SK-N-SH (cell line): ENCODE data around the gene SLC12A3. TPM values are rescaled to one million over a fixed set of nuclear protein-coding genes. Genes with fewer than 3 reads are reported as not detected.

Experiments used
- CTCF ChIA-PET: fragments of 300-600, 350-600 bp; formaldehyde crosslinking; extraction: SDS; loops from one replicate; lab custom pipeline; 2021; lab: Yijun Ruan, JAX
- POLR2A ChIA-PET: fragments of 350-600 bp; sonication (Branson Sonifier 250); formaldehyde crosslinking; extraction: SDS; loops from one replicate; lab custom pipeline; 2020; ENCODE audit warnings: antibody characterized with exemption, inconsistent platforms; lab: Yijun Ruan, JAX
- DNase-seq: peaks from one replicate; pipeline ENCODE4 v3.0.0; 2012
- H2AFZ ChIP-seq: fragments of 200-600 bp; sonication (generic); 2 replicates; pipeline ENCODE4 v1.8.1; 2016; ENCODE audit warnings: antibody characterized with exemption, mild to moderate bottlenecking, low read depth
- H3F3A ChIP-seq: fragments of 200-600 bp; sonication (generic); replicated peaks from 2 replicates; pipeline ENCODE3; 2016; ENCODE audit warnings: antibody characterized with exemption, mild to moderate bottlenecking; ENCODE audit not compliant: insufficient read depth
- H3K27ac ChIP-seq, 2 experiments: fragments of 200-500 bp in 1 of 2; fragments of 200-600 bp in 1 of 2; sonication (Bioruptor generic) in 1 of 2; sonication (generic), shearing (Covaris generic) in 1 of 2; 2 replicates each; pipeline versions ENCODE4 v1.5.1 to v1.6.1; 2014 to 2016; ENCODE audit warnings: low read depth in 2 of 2, inconsistent platforms in 1 of 2, low read length in 1 of 2, mild to moderate bottlenecking in 1 of 2, mixed read lengths in 1 of 2
- H3K27me3 ChIP-seq: fragments of 200-600 bp; sonication (generic), shearing (Covaris generic); 2 replicates; pipeline ENCODE4 v1.6.1; 2016; ENCODE audit warnings: mixed run types; ENCODE audit not compliant: insufficient read depth
- H3K36me3 ChIP-seq, 2 experiments: fragments of 200-500 bp in 1 of 2; fragments of 200-600 bp in 1 of 2; sonication (Bioruptor generic) in 1 of 2; sonication (generic) in 1 of 2; replicated peaks in 1 of 2; 2 replicates each; pipeline versions ENCODE3 to v1.5.1; 2014 to 2016; ENCODE audit warnings: low read length in 1 of 2, mild to moderate bottlenecking in 1 of 2; ENCODE audit not compliant: insufficient read depth in 2 of 2, control insufficient read depth in 1 of 2
- H3K4me1 ChIP-seq, 2 experiments: fragments of 200-500 bp in 1 of 2; fragments of 200-600 bp in 1 of 2; sonication (Bioruptor generic) in 1 of 2; sonication (generic), shearing (Covaris generic) in 1 of 2; 2 replicates each; pipeline versions ENCODE4 v1.5.1 to v1.6.1; 2014 to 2016; ENCODE audit warnings: low read depth in 1 of 2, low read length in 1 of 2, mixed run types in 1 of 2; ENCODE audit not compliant: insufficient read depth in 2 of 2, control insufficient read depth in 1 of 2
- H3K4me2 ChIP-seq: fragments of 200-600 bp; sonication (generic), shearing (Covaris generic); 2 replicates; pipeline ENCODE4 v1.6.1; 2017; ENCODE audit warnings: mixed run types
- H3K4me3 ChIP-seq, 2 experiments: fragments of 200-500 bp in 1 of 2; fragments of 200-600 bp in 1 of 2; sonication (Bioruptor generic) in 1 of 2; sonication (generic), shearing (Covaris generic) in 1 of 2; 2 replicates each; pipeline versions ENCODE4 v1.5.1 to v1.8.1; 2014 to 2016; ENCODE audit warnings: low read depth in 2 of 2, inconsistent platforms in 1 of 2, low read length in 1 of 2, mild to moderate bottlenecking in 1 of 2, mixed read lengths in 1 of 2, moderate library complexity in 1 of 2
- H3K79me2 ChIP-seq: fragments of 200-600 bp; sonication (generic); 2 replicates; pipeline ENCODE4 v1.8.1; 2017; ENCODE audit warnings: mild to moderate bottlenecking; ENCODE audit not compliant: insufficient read depth
- H3K9ac ChIP-seq: fragments of 200-600 bp; sonication (generic); 2 replicates; pipeline ENCODE4 v1.6.1; 2017; ENCODE audit warnings: mixed run types
- H3K9me2 ChIP-seq: fragments of 200-600 bp; sonication (generic); 2 replicates; pipeline ENCODE4 v1.6.1; 2017; ENCODE audit warnings: mixed run types
- H3K9me3 ChIP-seq: fragments of 200-600 bp; sonication (generic); 2 replicates; pipeline ENCODE4 v1.6.1; 2017; ENCODE audit warnings: mixed run types, mild to moderate bottlenecking, moderate library complexity
- H4K20me1 ChIP-seq: fragments of 200-600 bp; sonication (generic); 2 replicates; pipeline ENCODE4 v1.6.1; 2017; ENCODE audit warnings: mild to moderate bottlenecking, mixed run types; ENCODE audit not compliant: insufficient read depth
- CTCF ChIP-seq: fragments of 200-600 bp; sonication (generic); IDR thresholded peaks from 2 replicates; pipeline ENCODE4 v1.6.1; 2017; ENCODE audit warnings: antibody characterized with exemption, mild to moderate bottlenecking, moderate library complexity
- EP300 ChIP-seq, 2 experiments: IDR thresholded peaks; 2 replicates each; pipeline versions ENCODE4 v1.4.0 to v1.6.1; 2012; ENCODE audit warnings: borderline replicate concordance in 1 of 2, low read depth in 1 of 2, low read length in 1 of 2
- EZH2phosphoT487 ChIP-seq: fragments of 200-600 bp; sonication (generic); IDR thresholded peaks from 2 replicates; pipeline ENCODE4 v1.6.1; 2017; ENCODE audit warnings: low read depth, mixed run types, mild to moderate bottlenecking, antibody characterized with exemption, moderate library complexity, borderline replicate concordance
- FOSL2 ChIP-seq: IDR thresholded peaks from 2 replicates; pipeline ENCODE4 v1.4.0; 2012; ENCODE audit warnings: low read depth, mild to moderate bottlenecking, moderate library complexity, borderline replicate concordance
- FOXM1 ChIP-seq: IDR thresholded peaks from 2 replicates; pipeline ENCODE4 v1.4.0; 2012; ENCODE audit warnings: low read depth, mild to moderate bottlenecking
- GABPA ChIP-seq: IDR thresholded peaks from 2 replicates; pipeline ENCODE4 v1.4.0; 2012; ENCODE audit warnings: low read depth, mild to moderate bottlenecking
- MEF2A ChIP-seq: IDR thresholded peaks from 2 replicates; pipeline ENCODE4 v1.4.0; 2012; ENCODE audit warnings: low read depth, borderline replicate concordance
- MXI1 ChIP-seq: IDR thresholded peaks from 2 replicates; pipeline ENCODE4 v1.6.1; 2012; ENCODE audit warnings: mild to moderate bottlenecking, low read depth, low read length, improper control_type of control experiment
- PBX3 ChIP-seq: IDR thresholded peaks from 2 replicates; pipeline ENCODE4; 2012
- POLR2AphosphoS5 ChIP-seq: IDR thresholded peaks from 2 replicates; pipeline ENCODE4 v1.6.1; 2012; ENCODE audit warnings: low read depth, low read length
- RAD21 ChIP-seq: IDR thresholded peaks from 2 replicates; pipeline ENCODE4 v1.6.1; 2012; ENCODE audit warnings: mild to moderate bottlenecking, low read length
- RCOR1 ChIP-seq: fragments of 150-350 bp; IDR thresholded peaks from 2 replicates; pipeline ENCODE4 v1.6.1; 2017; ENCODE audit warnings: antibody characterized with exemption, low read length
- RFX5 ChIP-seq: IDR thresholded peaks from 2 replicates; pipeline ENCODE4 v1.6.1; 2012; ENCODE audit warnings: mild to moderate bottlenecking, improper control_type of control experiment, low read length
- RXRA ChIP-seq: IDR thresholded peaks from 2 replicates; pipeline ENCODE4 v1.4.0; 2012; ENCODE audit warnings: low read depth, mild to moderate bottlenecking, borderline replicate concordance
- SMC3 ChIP-seq: IDR thresholded peaks from 2 replicates; pipeline ENCODE4 v1.6.1; 2012; ENCODE audit warnings: low read depth, low read length, improper control_type of control experiment
- TAF1 ChIP-seq: IDR thresholded peaks from 2 replicates; pipeline ENCODE4 v1.6.1; 2012; ENCODE audit warnings: low read depth, mild to moderate bottlenecking, low read length, moderate library complexity, borderline replicate concordance
- TCF12 ChIP-seq: IDR thresholded peaks from 2 replicates; pipeline ENCODE4 v1.4.0; 2012
- TEAD4 ChIP-seq: IDR thresholded peaks from 2 replicates; pipeline ENCODE4 v1.4.0; 2012; ENCODE audit warnings: mild to moderate bottlenecking, borderline replicate concordance; ENCODE audit not compliant: insufficient read depth
- WGBS: methylation state at CpG from one replicate; pipeline ENCODE4 v1.1.6; 2017; ENCODE audit warnings: low lambda C conversion rate; 5-methylcytosine and 5-hydroxymethylcytosine counted together
- polyA plus RNA-seq, 3 experiments: library from polyadenylated mRNA; depleted of rRNA; stranded (reverse); fragments of >200 nt; gene quantifications; 2 replicates each; pipeline ENCODE4 v1.2.3, GENCODE V29; 2012

The SLC12A3 gene
- polyA plus RNA-seq, 1 of the 3 experiments (the other 2 are of a cell fraction), result not detected

DNA sequence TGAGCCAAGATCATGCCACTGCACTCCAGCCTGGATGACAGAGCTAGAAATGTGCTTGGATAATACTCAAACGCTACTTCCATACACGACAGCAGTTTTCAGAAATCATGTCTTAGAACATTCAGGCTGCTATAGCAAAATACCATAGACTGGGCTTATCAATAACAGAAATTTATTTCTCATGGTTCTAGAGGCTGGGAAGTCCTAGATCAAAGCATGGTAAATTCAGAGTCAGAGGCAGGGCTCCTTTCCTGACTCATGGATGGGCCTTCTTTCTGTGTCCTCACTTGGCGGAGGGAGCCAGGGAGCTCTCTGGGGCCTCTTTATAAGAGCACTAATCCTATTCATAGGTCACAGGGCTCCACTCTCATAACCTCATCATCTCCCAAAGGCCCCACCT, 42.4 kb downstream of the SLC12A3 start:
- WGBS, result 86% methylated on average over 3 of the region's 3 CpGs
- Histone ChIP-seq H3K9me2 (no peaks in the 10 kb centered on the region), H3K9ac (no peak overlapping the region), H3K4me1 (peaks cover 0 to 19% of the 10 kb centered on the region in 2 experiments; a peak in 2 of 4 replicates), H3K9me3 (no peaks in the 10 kb centered on the region), H3K27me3 (no peaks in the 10 kb centered on the region), H2AFZ (no peak overlapping the region), H3K36me3 (no peaks in the 10 kb centered on the region), H3K4me3 (no peak overlapping the region), H3F3A (no peaks in the 10 kb centered on the region), H3K79me2 (no peaks in the 10 kb centered on the region), H3K27ac (no peak overlapping the region), H4K20me1 (no peaks in the 10 kb centered on the region), H3K4me2 (no peak overlapping the region)
- POLR2A ChIA-PET, result no interaction called here
- TF ChIP-seq GABPA (no peak), RFX5 (no peak), RAD21 (no peak), FOSL2 (no peak), POLR2AphosphoS5 (no peak), RCOR1 (no peak), MEF2A (no peak), MXI1 (no peak), FOXM1 (no peak), TEAD4 (no peak), CTCF (no peak), EP300 (IDR thresholded peaks at IDR 0.05; ENCODE audit: borderline replicate concordance in 1 of 2, low read depth in 1 of 2, low read length in 1 of 2) (no peak), SMC3 (no peak), PBX3 (no peak), TAF1 (no peak), TCF12 (no peak), RXRA (no peak), EZH2phosphoT487 (no peak)
- no peak for DNase-seq
- CTCF ChIA-PET, result no interaction called here

DNA sequence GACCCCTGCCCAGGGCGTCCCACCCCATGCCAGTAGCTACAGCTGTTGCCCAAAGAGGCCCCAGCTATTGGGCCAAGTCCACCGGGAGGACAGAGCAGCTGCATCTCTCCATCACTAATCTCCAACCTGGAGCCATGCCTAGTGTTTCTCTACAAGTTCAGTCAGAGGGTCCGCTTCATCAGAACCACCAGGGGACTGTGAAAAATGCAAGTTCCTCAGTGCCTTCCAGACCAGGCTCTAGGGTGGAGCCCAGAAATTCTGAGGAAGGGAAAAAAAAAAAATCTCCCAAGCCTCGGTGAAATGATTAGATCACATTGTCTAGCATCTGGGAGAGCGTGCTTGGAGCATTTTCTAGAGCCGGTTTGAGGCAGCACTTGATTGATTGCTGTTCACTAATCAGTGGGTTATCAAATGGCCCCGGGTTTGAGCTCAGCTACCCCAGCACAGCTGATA, 44.5 kb downstream of the SLC12A3 start:
- Histone ChIP-seq H3K27ac (no peak overlapping the region), H3F3A (no peaks in the 10 kb centered on the region), H3K27me3 (no peaks in the 10 kb centered on the region), H3K4me1 (peaks cover 0 to 20% of the 10 kb centered on the region in 2 experiments; a peak in 2 of 4 replicates), H3K4me3 (no peak overlapping the region), H4K20me1 (no peaks in the 10 kb centered on the region), H3K79me2 (no peaks in the 10 kb centered on the region), H3K4me2 (no peak overlapping the region), H2AFZ (no peak overlapping the region), H3K9ac (no peak overlapping the region), H3K36me3 (no peaks in the 10 kb centered on the region), H3K9me2 (no peaks in the 10 kb centered on the region), H3K9me3 (no peaks in the 10 kb centered on the region)
- CTCF ChIA-PET, result interaction anchor here (1.4 kb wide), 1 partner anchor 43 kb away, joined by 3 read pairs; no protein-coding TSS in a partner anchor
- POLR2A ChIA-PET, result no interaction called here
- DNase-seq, result peak; percentile 49
- 63% methylated on average over 7 of the region's 7 CpGs for WGBS
- TF ChIP-seq RXRA (no peak), PBX3 (no peak), EP300 (IDR thresholded peaks at IDR 0.05; ENCODE audit: borderline replicate concordance in 1 of 2, low read depth in 1 of 2, low read length in 1 of 2) (0 out of 4 replicates have a peak, but pooled peaks of 1 of the 2 experiments have one; percentile 14), RFX5 (no peak), TAF1 (no peak), TCF12 (no peak)
